HCT116 (cell line): Measurements from ENCODE around the gene RASGRF2. TPM values are rescaled to one million over a fixed set of nuclear protein-coding genes. Genes with fewer than 3 reads are reported as not detected.

ENCODE experiments used
- ATAC-seq: fragments of 200-7000 bp; cut with Tn5 transposase; 2 replicates; pipeline ENCODE4 v1.9.1; 2020; ENCODE audit warnings: mild to moderate bottlenecking, moderate library complexity
- BruUV-seq: library from RNA; stranded (reverse); fragments of 400-500 nt; replicated peaks from 2 replicates; lab custom pipeline; 2021; lab: Mats Ljungman, UMichigan
- CTCF ChIA-PET: fragments of 300-600 bp; sonication (Branson Sonifier 250); formaldehyde crosslinking; loops from one replicate; lab custom pipeline; 2021; ENCODE audit warnings: antibody characterized with exemption; lab: Charles Lee
- POLR2A ChIA-PET: fragments of 300-600, 350-600 bp; sonication (Branson Sonifier 250); formaldehyde crosslinking; loops from one replicate; lab custom pipeline; 2021; ENCODE audit warnings: antibody characterized with exemption; lab: Charles Lee
- RAD21 ChIA-PET, 2 experiments: fragments of 300-600 bp; sonication (Branson Sonifier 250); formaldehyde crosslinking; loops; one replicate each; lab custom pipeline; 2023; ENCODE audit warnings: low total read pairs in 2 of 2; ENCODE audit not compliant: uncharacterized antibody in 2 of 2, unreplicated experiment in 2 of 2, low non-redundant PET in 1 of 2; lab: Charles Lee
- DNase-seq: peaks from one replicate; pipeline ENCODE4 v3.0.0-alpha.2; 2010; ENCODE audit warnings: low read depth, low spot score
- H2AFZ ChIP-seq: fragments of 200-600 bp; shearing (Covaris generic), sonication (generic); 2 replicates; pipeline ENCODE4 v1.6.1; 2017; ENCODE audit warnings: low read depth, mixed run types, mixed read lengths, antibody characterized with exemption, low read length; ENCODE audit not compliant: poor library complexity, severe bottlenecking
- H3K27ac ChIP-seq: 2 replicates; pipeline ENCODE4 v1.5.1; 2012; ENCODE audit warnings: low read depth, low read length
- H3K27me3 ChIP-seq: fragments of 200-600 bp; sonication (generic); 2 replicates; pipeline ENCODE4 v1.6.1; 2016; ENCODE audit warnings: mixed run types, low read length, mixed read lengths; ENCODE audit not compliant: insufficient read depth
- H3K36me3 ChIP-seq, 2 experiments: fragments of 200-500 bp in 1 of 2; fragments of 200-600 bp in 1 of 2; sonication (Bioruptor generic) in 1 of 2; sonication (generic) in 1 of 2; 2 replicates each; pipeline versions ENCODE4 v1.5.1 to v1.6.1; 2014 to 2016; ENCODE audit warnings: low read length in 2 of 2, inconsistent platforms in 1 of 2, mixed read lengths in 1 of 2, mixed run types in 1 of 2; ENCODE audit not compliant: insufficient read depth in 2 of 2, control insufficient read depth in 1 of 2
- H3K4me1 ChIP-seq, 2 experiments: fragments of 200-600 bp in 1 of 2; sonication (generic) in 1 of 2; 2 replicates each; pipeline versions ENCODE4 v1.5.1 to v1.6.1; 2012 to 2017; ENCODE audit warnings: low read length in 2 of 2, inconsistent platforms in 1 of 2, mild to moderate bottlenecking in 1 of 2, mixed read lengths in 1 of 2, mixed run types in 1 of 2, moderate library complexity in 1 of 2; ENCODE audit not compliant: insufficient read depth in 2 of 2, control insufficient read depth in 1 of 2
- H3K4me2 ChIP-seq: fragments of 200-600 bp; sonication (generic); 2 replicates; pipeline ENCODE4 v1.6.1; 2017; ENCODE audit warnings: mixed run types, low read length, mixed read lengths
- H3K4me3 ChIP-seq, 2 experiments: fragments of 200-600 bp in 1 of 2; sonication (generic) in 1 of 2; replicated peaks in 1 of 2; 2 replicates each; pipeline ENCODE4 v1.5.1; 2011 to 2016; ENCODE audit warnings: low read length in 2 of 2, control low read depth in 1 of 2, low read depth in 1 of 2, mild to moderate bottlenecking in 1 of 2, mixed read lengths in 1 of 2, mixed run types in 1 of 2
- H3K79me2 ChIP-seq: fragments of 200-600 bp; sonication (generic); 2 replicates; pipeline ENCODE4 v1.6.1; 2017; ENCODE audit warnings: mild to moderate bottlenecking, mixed run types, low read length, moderate library complexity, mixed read lengths; ENCODE audit not compliant: insufficient read depth
- H3K9ac ChIP-seq: fragments of 200-600 bp; sonication (generic); 2 replicates; pipeline ENCODE4 v1.6.1; 2016; ENCODE audit warnings: low read length, mixed read lengths
- H3K9me2 ChIP-seq: fragments of 200-600 bp; sonication (generic), shearing (Covaris generic); 2 replicates; pipeline ENCODE4 v1.6.1; 2017; ENCODE audit warnings: mixed run types, mild to moderate bottlenecking, moderate library complexity; ENCODE audit not compliant: insufficient read depth
- H3K9me3 ChIP-seq, 2 experiments: fragments of 200-500 bp in 1 of 2; fragments of 200-600 bp in 1 of 2; sonication (Bioruptor generic) in 1 of 2; sonication (generic) in 1 of 2; 2 replicates each; pipeline ENCODE4 v1.6.1; 2014 to 2017; ENCODE audit warnings: low read length in 2 of 2, mixed read lengths in 2 of 2, inconsistent platforms in 1 of 2, low read depth in 1 of 2, mild to moderate bottlenecking in 1 of 2, mixed run types in 1 of 2, moderate library complexity in 1 of 2; ENCODE audit not compliant: control insufficient read depth in 1 of 2, insufficient read depth in 1 of 2
- H4K20me1 ChIP-seq: fragments of 200-600 bp; sonication (generic), shearing (Covaris generic); 2 replicates; pipeline ENCODE4 v1.6.1; 2017; ENCODE audit warnings: mixed run types, mild to moderate bottlenecking, moderate library complexity; ENCODE audit not compliant: insufficient read depth
- EZH2 ChIP-seq: fragments of 200-600 bp; sonication (generic); IDR thresholded peaks from 2 replicates; pipeline ENCODE4 v1.6.1; 2017; ENCODE audit warnings: antibody characterized with exemption, mixed run types
- EZH2phosphoT487 ChIP-seq: fragments of 200-600 bp; IDR thresholded peaks from 2 replicates; pipeline ENCODE4 v1.6.1; 2018; ENCODE audit warnings: antibody characterized with exemption, borderline replicate concordance
- POLR2A ChIP-seq: IDR thresholded peaks from 2 replicates; pipeline ENCODE4 v1.7.0; 2011; ENCODE audit warnings: borderline replicate concordance; ENCODE audit not compliant: insufficient read depth, insufficient read length; ENCODE audit errors: extremely low read depth
- POLR2AphosphoS5 ChIP-seq: IDR thresholded peaks from 2 replicates; pipeline ENCODE4 v1.6.1; 2011; ENCODE audit warnings: mild to moderate bottlenecking, low read depth, low read length, moderate library complexity
- SRF ChIP-seq: IDR thresholded peaks from 2 replicates; pipeline ENCODE4 v1.6.1; 2012; ENCODE audit warnings: low read depth
- intact Hi-C: fragments of 100-400 bp; cut with micrococcal nuclease; formaldehyde crosslinking; loops from 2 replicates; pipeline ENCODE4 v1.10.0; 2022
- total RNA-seq: library from RNA; stranded (reverse); gene quantifications from one replicate; pipeline ENCODE4 v1.2.1, GENCODE V29; 2021; ENCODE audit not compliant: unreplicated experiment
- TF ChIP-seq, protein P1 (sequence below): IDR thresholded peaks from 2 replicates; pipeline ENCODE4 v1.6.1; 2012; ENCODE audit warnings: low read depth

The RASGRF2 gene
- total RNA-seq, 1 experiment from 2014 or later: 0.05 TPM

DNA sequence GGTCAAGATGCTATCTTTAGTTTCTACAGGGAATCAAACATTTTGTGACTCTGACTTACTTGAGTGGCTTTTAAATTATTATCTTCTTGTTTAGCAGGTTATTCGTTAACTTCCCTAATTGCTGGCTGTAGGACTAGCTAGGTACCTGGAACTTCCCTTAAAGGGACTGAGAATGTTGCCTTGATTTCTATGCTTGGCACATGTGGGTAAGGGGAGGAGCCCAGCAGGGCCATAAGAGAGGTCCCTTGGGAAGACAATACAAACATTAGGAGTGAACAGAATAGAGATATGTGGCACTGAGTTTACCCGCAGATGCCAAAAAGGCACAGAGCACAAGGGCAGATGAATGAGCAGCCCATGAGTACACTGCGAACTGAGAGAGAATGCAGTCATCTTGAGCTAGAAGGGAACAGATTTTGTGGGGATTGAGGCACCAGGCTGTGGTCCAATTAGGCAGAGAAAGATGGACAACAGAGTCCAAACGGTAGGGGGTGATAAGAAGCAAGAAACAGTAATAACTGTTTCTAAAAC, 282.8 kb downstream of the RASGRF2 start:
- no peaks in the 10 kb centered on the region for H3K9me2 ChIP-seq
- no peak for DNase-seq
- H2AFZ ChIP-seq: no peak overlapping the region
- POLR2A ChIA-PET: no interaction called here
- no peaks in the 10 kb centered on the region for H3K9me3 ChIP-seq
- RAD21 ChIA-PET: no interaction called here
- no peak for TF ChIP-seq POLR2A
- no peak for TF ChIP-seq POLR2AphosphoS5
- TF ChIP-seq, all 23 proteins: peak for 0
- Histone ChIP-seq H3K79me2 (no peaks in the 10 kb centered on the region), H3K27me3 (no peaks in the 10 kb centered on the region), H4K20me1 (no peaks in the 10 kb centered on the region), H3K4me2 (no peak overlapping the region), H3K4me3 (no peak overlapping the region), H3K27ac (no peak overlapping the region), H3K9ac (no peak overlapping the region), H3K36me3 (no peaks in the 10 kb centered on the region), H3K4me1 (peaks cover 14 to 27% of the 10 kb centered on the region in 2 experiments)
- intact Hi-C loops: no loop called here
- ATAC-seq: no peak
- CTCF ChIA-PET: no interaction called here
- no TSS peak for BruUV-seq

DNA sequence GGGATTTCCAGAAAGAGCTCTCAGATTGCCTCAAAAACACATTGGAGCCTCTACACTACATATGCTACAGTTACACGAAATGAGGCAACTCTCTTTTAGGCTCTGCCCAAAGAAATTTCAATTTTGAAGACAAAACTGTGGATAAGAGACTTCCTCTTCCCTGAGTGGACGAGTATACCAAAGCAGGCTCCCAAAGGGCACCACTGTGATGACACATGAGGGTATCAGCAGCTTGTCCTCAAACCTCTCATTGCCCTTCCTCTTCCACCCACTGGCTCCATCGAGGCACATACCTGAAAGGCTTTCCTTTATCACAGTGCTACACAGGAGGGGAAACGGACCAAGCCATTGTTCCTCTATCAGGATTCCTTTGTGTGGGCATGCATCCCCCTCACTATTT, 284.3 kb downstream of the RASGRF2 start:
- H3K27me3 ChIP-seq: no peaks in the 10 kb centered on the region
- CTCF ChIA-PET: no interaction called here

More for the DNA sequence above, 284.3 kb downstream of the RASGRF2 start:
- Histone ChIP-seq H3K79me2 (no peaks in the 10 kb centered on the region), H3K9me3 (no peaks in the 10 kb centered on the region), H3K9me2 (no peaks in the 10 kb centered on the region), H3K4me3 (no peak overlapping the region), H3K4me1 (peaks cover 20 to 36% of the 10 kb centered on the region in 2 experiments), H2AFZ (no peak overlapping the region), H3K27ac (no peak overlapping the region), H3K4me2 (no peak overlapping the region), H3K36me3 (no peaks in the 10 kb centered on the region), H4K20me1 (no peaks in the 10 kb centered on the region), H3K9ac (no peak overlapping the region)
- no peak for TF ChIP-seq EZH2
- TF ChIP-seq EZH2phosphoT487: no peak
- no peak for TF ChIP-seq SRF
- TF ChIP-seq, protein P1, sequence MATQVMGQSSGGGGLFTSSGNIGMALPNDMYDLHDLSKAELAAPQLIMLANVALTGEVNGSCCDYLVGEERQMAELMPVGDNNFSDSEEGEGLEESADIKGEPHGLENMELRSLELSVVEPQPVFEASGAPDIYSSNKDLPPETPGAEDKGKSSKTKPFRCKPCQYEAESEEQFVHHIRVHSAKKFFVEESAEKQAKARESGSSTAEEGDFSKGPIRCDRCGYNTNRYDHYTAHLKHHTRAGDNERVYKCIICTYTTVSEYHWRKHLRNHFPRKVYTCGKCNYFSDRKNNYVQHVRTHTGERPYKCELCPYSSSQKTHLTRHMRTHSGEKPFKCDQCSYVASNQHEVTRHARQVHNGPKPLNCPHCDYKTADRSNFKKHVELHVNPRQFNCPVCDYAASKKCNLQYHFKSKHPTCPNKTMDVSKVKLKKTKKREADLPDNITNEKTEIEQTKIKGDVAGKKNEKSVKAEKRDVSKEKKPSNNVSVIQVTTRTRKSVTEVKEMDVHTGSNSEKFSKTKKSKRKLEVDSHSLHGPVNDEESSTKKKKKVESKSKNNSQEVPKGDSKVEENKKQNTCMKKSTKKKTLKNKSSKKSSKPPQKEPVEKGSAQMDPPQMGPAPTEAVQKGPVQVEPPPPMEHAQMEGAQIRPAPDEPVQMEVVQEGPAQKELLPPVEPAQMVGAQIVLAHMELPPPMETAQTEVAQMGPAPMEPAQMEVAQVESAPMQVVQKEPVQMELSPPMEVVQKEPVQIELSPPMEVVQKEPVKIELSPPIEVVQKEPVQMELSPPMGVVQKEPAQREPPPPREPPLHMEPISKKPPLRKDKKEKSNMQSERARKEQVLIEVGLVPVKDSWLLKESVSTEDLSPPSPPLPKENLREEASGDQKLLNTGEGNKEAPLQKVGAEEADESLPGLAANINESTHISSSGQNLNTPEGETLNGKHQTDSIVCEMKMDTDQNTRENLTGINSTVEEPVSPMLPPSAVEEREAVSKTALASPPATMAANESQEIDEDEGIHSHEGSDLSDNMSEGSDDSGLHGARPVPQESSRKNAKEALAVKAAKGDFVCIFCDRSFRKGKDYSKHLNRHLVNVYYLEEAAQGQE: no peak
- TF ChIP-seq POLR2A: no peak
- no peak for TF ChIP-seq POLR2AphosphoS5
- DNase-seq: no peak
- POLR2A ChIA-PET: no interaction called here
- intact Hi-C loops: no loop called here
- RAD21 ChIA-PET: no interaction called here
- ATAC-seq: no peak
- no TSS peak for BruUV-seq
